ENCODE measurements around the gene TEX26.

The TEX26 gene

DNA sequence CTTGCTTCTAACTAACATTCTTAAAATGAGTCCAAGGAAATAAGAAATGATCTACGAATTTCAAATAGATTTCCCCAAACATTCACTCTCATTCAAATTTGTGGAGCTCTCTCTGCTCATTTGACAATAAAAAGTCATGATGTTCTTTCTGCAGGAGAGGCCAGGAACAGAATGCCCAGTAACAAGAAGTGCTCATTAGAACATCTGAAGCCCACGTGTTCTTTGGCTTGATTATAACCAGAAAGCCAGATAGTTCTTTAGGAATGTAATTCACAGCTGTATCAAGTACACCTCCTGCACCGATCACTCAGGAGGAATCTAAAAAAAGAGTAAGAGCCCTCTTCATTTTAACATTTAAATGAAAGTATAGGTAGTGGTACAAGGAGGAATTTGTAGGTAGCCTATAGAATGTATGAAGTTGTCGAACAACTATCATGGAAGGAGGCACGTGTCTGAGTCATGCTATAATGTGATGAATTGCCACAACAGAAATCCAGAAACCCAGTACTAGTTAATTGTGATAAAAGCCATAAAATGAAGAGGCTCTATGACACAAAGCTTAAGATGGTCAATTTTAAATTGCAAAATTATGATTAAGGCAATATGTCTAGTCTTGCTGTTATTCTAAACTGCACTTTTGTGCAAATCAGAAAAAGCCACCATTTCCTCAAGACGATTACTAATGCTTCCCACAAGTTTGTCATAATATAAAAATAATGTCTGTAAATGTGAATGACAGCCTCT, 13.6 kb upstream of the TEX26 start:
- DNase-seq (ENCODE audit: low read depth, low spot score), result no peak

DNA sequence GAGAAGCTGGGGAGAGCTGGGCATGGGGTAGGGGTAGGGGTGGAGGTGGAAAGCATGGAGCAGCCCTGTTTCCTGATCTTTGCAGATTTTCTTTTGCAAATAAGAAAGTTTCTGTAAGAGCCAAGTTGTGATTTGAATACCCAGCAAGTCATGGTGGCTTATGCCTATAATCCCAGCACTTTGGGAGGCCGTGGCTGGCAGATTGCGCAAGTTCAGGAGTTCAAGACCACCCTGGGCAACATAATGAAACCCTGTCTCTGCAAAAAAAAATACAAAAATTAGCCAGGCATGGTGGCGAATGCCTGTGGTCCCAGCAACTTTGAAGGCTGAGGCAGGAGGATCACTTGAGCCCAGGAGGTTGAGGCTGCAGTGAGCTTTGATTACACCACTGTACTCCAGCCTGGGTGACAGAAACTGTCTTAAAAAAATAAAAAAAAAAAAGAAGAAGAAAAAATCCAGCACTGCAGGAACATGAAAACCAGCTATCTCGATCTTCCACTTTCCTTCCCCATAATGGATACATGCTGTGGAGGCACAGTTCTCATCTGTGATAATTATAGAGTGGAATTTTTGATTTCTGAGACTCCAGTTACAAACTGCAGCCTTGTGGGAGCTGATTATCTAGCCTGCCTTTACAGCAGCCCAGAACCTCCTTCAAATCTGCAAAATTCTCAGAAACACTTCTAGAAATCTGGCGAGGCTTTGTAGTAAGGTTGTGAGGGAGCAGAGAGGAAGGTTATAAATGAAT, 12.1 kb upstream of the TEX26 start:
- no peak for DNase-seq (ENCODE audit: low read depth, low spot score)

DNA sequence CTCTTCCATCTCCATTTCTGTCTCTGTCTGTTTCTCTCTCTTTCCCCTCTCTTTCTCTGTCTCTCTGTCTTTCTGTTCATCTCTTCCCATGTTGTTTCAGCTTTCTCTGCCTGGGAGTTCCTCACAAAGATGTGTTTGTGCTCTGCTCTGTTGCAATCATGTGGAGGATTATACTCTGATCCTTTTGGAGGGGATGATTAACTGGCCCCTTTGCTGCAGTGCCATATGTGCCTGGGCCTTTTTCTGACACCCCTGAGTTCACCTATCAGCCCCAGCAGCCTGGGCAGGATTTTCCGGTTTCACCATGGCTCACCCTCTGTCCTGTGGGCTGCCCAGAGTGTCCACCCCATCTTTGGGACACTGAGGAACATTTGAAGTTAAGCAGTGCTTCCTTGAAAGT, 9.0 kb upstream of the TEX26 start:
- no peak for DNase-seq (ENCODE audit: low read depth, low spot score)

DNA sequence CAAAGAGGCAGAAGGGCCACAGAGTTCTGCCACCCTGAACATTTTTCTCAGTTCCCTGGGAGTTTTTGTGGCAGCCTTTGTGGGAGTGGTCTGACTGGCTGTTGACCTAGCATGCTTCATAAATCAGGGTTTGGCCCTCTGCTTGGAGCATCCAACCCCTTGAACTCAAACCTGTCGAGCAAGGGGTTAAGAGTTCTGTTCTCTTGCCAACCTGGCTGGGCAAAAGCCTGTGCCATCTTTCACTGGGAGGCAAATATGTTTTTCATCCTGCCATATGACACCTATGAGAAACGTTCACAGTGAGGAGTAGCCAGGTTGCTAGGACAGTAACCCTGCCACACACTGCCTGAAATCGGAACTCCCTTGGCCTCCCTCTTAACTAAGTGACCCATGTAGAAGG, 7.7 kb upstream of the TEX26 start:
- DNase-seq (ENCODE audit: low read depth, low spot score), result no peak

DNA sequence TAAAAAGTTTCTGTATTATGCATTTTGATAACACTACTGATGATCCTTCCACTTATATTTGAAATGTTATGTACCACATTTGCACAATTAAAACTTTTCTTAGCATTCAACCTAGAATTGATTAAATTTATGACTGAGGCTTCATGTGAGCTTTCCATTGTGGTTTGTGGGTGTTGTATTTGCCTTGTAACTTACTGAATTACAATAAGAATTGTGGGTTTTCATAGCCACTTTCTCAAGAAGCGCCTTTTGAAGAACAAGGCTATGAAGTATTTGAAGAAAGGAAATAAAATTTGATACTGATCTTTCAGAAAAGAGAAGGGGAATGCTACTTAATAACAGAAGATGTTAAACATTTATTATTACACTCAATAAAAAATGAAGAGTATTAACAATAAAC, 7.0 kb upstream of the TEX26 start:
- DNase-seq (ENCODE audit: low read depth, low spot score), result no peak

DNA sequence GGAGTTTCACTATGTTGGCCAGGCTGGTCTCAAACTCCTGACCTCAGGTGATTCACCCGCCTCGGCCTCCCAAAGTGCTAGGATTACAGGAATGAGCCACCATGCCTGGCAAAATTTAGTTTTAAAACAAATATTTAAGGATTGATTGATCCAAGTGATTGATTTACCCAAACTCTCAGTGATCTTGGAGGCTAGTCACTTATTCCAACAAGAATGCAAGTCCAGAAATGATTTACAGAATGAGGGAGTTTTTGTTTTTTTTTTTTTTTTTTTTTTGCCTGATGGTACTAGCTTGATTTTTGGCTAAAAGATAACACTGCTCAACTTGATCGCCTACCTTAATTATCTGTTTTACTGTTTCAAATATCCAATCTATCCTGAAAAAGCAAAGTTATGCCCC, 5.7 kb upstream of the TEX26 start:
- no peak for DNase-seq (ENCODE audit: low read depth, low spot score)

DNA sequence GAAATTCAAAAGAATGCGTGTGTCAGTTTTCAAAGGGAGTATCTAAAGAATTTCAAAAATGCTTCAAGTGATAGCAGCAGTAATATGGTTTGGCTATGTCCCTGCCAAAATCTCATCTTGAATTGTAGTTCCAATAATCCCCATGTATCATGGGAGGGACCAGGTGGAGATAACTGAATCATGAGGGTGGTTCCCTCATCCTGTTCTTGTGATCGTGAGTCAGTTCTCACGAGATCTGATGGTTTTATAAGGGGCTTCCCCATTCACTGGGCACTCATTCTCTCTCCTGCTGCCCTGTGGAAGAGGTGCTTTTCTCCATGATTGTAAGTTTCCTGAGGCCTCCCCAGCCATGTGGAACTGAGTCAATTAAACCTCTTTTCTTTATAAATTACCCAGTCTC, 5.3 kb upstream of the TEX26 start:
- DNase-seq (ENCODE audit: low read depth, low spot score), result peak; percentile 25

DNA sequence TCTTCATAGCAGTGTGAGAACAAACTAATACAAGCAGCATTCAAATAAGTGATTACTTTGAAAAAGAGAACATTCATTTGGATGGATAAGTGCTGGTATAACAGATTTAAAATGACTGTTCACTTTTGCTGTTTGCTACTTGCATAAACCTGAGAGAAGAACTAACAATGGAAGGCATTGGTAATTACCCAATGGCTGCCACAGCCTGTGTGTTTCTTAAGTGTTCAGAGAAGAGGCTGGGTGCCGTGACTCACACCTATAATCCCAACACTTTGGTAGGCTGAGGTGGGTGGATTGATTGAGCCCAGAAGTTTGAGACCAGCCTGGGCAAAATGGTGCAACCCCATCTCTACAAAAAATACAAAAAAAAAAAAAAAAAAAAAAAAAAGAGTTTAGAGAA, 4.9 kb upstream of the TEX26 start:
- no peak for DNase-seq (ENCODE audit: low read depth, low spot score)

DNA sequence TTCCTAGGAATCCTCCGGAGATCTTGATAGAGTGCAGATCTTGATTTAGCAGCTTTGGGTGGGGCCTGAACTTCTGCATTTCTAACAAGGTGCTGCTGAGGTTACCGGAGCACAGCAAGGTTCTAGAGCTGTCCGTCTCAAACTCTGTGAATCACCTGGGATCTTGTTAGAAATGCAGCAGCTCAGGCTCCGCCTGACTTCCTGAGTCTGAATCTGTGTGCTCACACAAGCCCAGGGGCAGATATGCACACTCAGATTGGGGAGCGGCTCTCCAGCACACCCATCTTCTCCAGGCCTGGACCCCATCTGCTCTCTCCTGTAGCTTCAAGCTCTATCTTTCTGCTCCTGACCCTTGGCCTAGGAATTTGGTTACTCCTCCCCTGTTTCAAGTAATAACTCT, 3.5 kb upstream of the TEX26 start:
- no peak for DNase-seq (ENCODE audit: low read depth, low spot score)

DNA sequence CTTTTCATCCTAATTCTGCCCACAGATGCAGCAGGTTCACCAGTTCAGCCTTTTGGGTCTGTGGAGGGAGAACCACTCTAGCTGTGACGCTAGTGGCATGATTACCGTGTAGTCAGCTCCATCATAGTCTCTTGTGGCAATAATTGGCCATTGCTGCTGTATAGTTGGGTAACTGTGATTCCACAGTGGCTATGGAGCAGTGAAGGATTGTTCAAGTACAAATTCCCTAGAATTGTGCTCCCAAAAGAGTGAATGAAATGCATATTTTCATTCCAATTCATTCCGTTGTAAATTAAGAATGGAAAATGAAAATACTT, 856 bp downstream of the TEX26 start:
- DNase-seq (ENCODE audit: low read depth, low spot score), result no peak

DNA sequence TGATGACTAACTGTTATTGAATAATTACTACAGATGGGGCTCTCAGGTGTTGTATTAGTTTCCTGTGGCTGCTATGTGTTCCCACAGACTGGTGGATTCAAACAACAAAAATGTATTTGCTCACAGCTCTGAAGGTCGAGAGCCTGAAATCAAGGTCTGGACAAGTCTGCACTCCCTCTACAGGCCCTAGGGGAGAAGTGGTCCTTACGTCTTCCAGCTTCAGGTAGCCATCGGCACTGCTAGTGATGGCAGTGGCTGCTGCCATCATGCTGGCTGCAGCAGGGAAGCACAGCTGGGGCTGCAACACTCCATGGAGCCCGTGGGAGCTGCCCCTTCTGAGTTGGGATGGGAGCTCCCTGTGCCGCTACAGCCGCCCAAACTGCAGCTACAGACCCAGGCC, 1.9 kb downstream of the TEX26 start:
- no peak for DNase-seq (ENCODE audit: low read depth, low spot score)

DNA sequence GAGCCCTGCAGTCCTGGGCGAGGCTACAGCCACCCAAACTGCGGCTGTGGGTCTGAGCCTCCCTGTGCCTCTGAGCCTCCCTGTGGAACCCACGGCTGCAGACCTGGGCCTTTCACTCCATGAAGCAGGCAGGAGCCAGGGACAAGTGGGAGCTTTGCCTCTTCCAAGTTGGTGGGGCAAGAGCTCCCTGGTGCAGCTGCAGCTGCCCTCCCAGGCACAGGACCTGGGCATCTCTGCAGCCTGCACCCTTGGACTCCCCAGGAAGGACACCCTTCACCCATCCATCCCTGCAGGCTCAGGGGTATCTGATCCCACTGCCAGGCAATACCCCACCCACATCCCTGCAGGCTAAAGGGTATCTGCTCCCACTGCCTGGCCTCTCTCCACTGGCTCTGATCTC, 2.3 kb downstream of the TEX26 start:
- no peak for DNase-seq (ENCODE audit: low read depth, low spot score)

DNA sequence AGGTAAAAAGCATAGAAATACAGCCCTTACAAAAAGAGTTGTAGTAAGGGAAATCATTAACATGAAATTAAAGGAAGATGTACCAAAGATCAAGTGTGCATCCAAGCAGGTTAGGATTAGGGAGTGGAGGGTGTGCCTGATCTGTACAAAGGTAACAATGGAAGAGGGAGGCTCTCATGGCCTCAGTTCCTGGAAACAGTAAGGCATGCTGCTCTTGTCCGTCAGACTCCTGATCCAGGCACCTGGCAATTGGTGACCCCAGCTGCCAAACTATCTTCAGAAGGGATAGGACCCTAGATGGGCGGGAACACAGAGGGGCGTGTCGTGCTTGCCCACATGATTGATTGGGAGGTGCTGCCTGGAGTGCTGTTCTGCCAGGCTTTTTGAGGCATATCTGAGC, 4.5 kb downstream of the TEX26 start:
- DNase-seq (ENCODE audit: low read depth, low spot score), result no peak

DNA sequence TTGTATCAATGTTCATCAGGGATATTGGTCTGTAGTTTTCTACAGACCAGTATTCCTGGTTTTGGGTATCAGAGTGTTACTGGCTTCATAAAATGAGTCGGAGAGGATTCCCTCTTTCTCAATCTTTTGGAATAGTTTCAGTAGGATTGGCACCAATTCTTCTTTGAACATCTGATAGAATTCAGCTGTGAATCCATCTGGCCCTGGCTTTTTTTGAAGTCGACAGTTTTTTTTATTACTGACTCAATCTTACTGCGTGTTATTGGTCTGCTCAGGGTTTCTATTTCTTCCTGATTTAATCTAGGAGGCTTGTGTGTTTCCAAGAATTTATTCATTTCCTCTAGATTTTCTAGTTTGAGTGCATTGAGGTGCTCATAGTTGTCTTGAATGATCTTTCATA, 11.4 kb downstream of the TEX26 start:
- no peak for DNase-seq (ENCODE audit: low read depth, low spot score)

DNA sequence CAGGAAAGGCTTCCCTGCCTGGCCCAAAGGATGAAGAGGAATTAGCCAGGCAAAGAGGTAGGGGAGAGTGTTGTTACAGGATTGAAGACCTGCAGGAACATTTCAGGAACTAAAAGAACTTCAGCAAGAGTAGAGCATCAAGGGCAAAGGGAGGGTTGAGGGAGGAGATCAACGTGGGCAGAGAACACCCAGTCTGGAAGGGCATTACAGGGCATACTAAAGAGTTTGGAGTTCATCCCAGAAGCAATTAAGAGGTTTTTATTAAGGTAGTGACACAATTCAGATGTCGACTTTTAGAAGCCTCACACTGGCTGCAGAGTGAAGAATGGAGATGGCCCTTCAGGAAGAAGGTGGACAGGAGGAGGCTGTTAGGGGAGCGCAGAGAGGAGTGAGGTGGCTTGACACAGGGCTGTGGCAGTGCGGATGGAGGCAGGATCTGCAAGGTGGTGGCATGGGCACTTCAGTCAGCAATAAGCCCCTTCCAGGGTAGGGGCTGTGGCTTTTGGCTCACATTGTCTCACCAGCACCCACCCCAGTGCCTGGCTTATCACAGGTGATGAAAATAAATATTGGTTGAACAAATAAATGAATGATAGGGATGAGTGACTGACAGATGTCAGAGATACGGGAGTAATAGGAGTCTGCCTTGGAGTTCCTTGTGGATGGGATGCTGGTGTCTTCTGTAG, 24.9 kb downstream of the TEX26 start:
- DNase-seq (ENCODE audit: low read depth, low spot score), result no peak

DNA sequence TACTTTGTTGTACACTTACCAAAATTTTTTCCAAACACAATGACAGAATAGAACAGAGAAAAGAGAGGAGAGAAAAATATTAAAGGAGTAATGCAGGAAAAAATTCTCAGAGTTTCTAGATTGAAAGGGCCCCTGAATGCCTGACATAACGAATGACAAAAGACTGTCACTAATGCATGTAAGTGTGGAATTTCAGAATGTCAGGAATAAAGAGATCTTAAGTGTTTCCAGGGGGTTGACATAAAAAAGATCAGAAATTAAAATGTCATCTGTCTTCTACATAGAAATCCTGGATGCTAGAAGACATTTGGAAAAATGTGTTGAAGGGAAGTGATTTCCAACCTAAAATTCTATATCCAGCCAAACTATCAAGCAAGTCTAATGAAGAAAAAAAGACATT, 27.2 kb downstream of the TEX26 start:
- DNase-seq (ENCODE audit: low read depth, low spot score), result no peak

DNA sequence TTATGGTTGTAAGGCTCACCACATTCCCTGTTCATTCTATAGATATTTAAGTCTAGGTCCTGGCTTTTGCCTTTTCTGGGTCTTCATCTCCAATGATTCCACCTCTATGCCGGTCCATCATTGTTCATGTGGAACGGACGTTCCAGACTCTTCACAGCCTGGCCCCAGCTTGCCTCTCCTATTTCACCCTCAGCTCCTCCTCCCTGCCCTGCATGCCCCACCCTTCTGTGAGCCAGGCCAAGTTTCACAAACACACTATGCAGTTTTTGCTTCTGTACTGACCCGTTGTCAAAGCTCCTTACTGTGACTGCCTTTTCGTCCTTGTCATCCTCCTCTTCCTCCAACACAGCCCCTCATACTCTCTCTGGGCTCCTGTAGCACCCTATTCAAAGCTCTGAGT, 31.3 kb downstream of the TEX26 start:
- no peak for DNase-seq (ENCODE audit: low read depth, low spot score)

DNA sequence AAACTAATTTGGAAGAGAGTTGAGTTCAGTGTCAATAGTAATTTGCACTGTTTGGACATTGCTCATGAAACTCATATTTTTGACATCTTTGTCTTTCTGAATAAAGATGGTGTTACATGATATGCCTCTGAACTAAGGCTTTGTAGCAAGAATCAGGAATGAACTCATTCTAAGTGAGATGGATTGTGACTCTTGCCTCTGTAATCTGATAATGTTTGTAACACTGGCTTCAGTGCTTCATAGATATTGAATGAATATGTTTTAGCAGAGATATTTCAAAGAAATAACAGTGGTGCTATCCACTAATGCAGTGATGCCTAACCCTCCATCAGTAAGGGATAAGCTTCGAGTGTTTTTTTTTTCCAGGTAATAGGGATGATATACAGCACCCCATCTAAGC, 32.9 kb downstream of the TEX26 start:
- DNase-seq (ENCODE audit: low read depth, low spot score), result no peak

DNA sequence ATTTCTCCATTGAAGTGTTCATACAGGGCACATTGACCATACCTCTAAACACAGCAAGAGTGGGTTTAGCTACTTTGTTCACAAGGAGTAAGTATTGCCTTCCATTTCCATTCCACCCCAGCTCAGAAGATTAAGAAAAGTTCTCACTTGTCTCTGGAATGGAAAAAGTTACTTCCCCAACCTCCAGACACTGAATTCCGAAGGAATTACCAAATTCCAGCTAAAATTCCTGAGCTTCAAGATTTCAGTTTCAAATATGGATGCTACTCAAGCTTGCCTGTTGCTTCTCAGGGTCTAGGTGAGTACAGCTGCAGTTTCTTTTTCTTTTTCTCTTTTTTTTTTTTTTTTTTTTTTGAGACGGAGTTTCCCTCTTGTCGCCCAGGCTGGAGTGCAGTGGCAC, 33.6 kb downstream of the TEX26 start:
- no peak for DNase-seq (ENCODE audit: low read depth, low spot score)

DNA sequence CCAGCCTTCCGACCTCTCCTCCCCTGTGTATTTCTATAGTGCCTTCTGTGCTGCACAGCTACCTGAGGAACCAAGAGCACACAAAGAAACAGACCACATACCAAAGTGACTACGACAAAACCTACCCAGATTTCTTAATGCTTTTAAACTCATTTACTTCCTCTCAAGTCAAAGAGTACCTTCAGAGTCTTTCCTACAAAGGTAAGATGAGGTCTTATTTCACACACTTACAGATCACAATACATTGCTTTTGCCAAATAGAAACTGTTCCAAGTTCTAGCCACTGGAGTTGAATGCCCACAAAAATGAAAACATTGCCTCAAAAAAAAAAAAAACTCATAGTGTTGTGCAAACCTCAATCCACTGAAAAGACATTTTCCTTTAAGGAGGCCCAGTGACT, 36.4 kb downstream of the TEX26 start:
- peak; percentile 78 for DNase-seq (ENCODE audit: low read depth, low spot score)

DNA sequence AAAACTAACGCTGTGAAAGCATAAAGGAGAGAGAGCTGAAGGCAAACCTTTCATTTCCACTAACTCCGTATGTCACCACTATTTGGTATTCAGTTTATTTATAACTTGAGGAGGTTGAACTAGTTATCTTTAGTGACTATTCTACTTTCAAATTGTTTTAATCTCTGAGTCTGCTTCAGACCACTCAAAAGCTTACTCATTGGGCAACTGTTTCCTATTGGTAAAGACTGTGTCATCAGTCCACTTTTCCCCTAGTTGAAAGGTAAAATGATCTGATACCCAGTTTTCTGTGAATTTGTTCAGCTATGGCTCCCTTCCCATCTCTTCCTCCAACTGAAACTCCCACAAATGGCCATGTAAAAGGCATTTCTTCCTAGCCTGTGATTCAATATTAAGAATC, 39.1 kb downstream of the TEX26 start:
- no peak for DNase-seq (ENCODE audit: low read depth, low spot score)

DNA sequence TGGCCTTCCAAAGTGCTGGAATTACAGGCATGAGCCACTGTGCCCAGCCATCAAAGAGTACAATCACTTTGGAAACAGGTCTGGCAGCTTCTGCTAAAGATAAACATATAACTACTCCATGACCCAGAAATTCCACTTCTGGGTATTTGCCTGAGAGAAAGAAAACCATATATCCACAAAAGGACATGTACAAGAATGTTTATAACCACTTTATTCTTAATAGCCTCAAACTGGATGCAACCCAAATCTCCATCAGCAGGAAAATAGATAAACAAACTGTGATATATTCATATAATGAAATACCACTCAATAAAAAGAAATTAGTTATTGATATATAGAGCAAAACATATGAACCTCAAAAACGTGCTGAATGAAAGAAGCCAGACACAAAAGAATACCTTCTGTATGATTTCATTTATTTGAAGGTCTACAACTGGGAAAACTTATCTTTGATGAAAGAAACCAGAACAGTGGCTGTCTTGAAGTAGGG, 40.5 kb downstream of the TEX26 start:
- DNase-seq (ENCODE audit: low read depth, low spot score), result peak; percentile 80

DNA sequence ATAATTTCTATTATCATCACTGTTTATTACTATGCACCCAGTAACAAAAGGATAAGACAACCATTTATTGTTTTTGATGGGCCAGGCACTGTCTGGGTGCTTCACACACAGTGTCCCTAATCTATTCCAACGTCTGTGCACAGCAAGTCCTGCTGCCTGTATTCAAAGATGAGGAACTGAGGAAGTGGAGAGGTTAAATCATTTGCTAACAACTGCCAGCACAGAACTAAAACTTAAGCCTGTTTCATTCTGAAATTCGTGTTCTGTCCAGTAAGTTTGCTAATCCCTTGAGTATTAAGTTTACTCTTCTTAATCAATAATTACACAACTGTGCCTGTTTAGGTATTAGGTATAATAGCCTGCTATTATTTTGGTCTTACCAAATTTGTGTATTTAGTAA, 41.9 kb downstream of the TEX26 start:
- no peak for DNase-seq (ENCODE audit: low read depth, low spot score)
